ENCODE data around the gene CYB561A3.

The CYB561A3 gene

GRCh38 chr11:61325649-61326414, 35.9 kb downstream of the CYB561A3 start:
- no peak overlapping the region for H3K27ac Mint-ChIP-seq
- H3K36me3 Mint-ChIP-seq (ENCODE audit: low read depth), result peaks cover 81% of the 10 kb centered on the region
- no peaks in the 10 kb centered on the region for H3K27me3 Mint-ChIP-seq (ENCODE audit: low read depth)
- no peaks in the 10 kb centered on the region for H3K9me3 Mint-ChIP-seq
- H3K4me3 Mint-ChIP-seq, result no peak overlapping the region
- TF ChIP-seq, protein P1, sequence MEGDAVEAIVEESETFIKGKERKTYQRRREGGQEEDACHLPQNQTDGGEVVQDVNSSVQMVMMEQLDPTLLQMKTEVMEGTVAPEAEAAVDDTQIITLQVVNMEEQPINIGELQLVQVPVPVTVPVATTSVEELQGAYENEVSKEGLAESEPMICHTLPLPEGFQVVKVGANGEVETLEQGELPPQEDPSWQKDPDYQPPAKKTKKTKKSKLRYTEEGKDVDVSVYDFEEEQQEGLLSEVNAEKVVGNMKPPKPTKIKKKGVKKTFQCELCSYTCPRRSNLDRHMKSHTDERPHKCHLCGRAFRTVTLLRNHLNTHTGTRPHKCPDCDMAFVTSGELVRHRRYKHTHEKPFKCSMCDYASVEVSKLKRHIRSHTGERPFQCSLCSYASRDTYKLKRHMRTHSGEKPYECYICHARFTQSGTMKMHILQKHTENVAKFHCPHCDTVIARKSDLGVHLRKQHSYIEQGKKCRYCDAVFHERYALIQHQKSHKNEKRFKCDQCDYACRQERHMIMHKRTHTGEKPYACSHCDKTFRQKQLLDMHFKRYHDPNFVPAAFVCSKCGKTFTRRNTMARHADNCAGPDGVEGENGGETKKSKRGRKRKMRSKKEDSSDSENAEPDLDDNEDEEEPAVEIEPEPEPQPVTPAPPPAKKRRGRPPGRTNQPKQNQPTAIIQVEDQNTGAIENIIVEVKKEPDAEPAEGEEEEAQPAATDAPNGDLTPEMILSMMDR (IDR thresholded peaks at IDR 0.05; ENCODE audit: unreplicated experiment in 3 of 3), result no peak
- peaks cover 31% of the 10 kb centered on the region for H3K4me1 Mint-ChIP-seq

GRCh38 chr11:61315260-61315659, 46.4 kb downstream of the CYB561A3 start:
- Mint-ChIP-seq H3K9me3 (no peaks in the 10 kb centered on the region), H3K4me3 (no peak overlapping the region), H3K4me1 (peaks cover 7% of the 10 kb centered on the region), H3K36me3 (ENCODE audit: low read depth) (peaks cover 60% of the 10 kb centered on the region), H3K27me3 (ENCODE audit: low read depth) (no peaks in the 10 kb centered on the region), H3K27ac (no peak overlapping the region)
- TF ChIP-seq, protein P1 (IDR thresholded peaks at IDR 0.05; ENCODE audit: unreplicated experiment in 3 of 3), result no peak

DNA sequence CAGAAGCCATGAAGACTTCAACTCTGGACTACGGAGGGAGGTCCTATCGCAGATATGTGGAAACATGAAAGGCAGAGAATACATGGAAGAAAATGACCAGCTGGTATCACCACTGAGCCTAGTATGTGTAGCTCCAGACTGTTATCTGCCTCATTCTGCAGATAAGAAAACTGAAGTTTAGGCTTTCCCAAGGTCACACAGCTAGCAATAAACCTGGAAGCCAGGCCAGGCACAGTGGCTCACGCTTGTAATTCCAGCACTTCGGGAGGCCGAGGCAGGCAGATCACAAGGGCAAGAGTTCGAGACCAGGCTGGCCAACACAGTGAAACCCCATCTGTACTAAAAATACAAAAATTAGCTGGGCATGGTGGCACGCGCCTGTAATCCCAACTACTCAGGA, 50.9 kb downstream of the CYB561A3 start:
- Mint-ChIP-seq H3K36me3 (ENCODE audit: low read depth) (peaks cover 31% of the 10 kb centered on the region), H3K9me3 (no peaks in the 10 kb centered on the region), H3K4me3 (no peak overlapping the region), H3K27ac (no peak overlapping the region), H3K27me3 (ENCODE audit: low read depth) (no peaks in the 10 kb centered on the region), H3K4me1 (peaks cover 7% of the 10 kb centered on the region)
- TF ChIP-seq, protein P1 (IDR thresholded peaks at IDR 0.05; ENCODE audit: unreplicated experiment in 3 of 3), result no peak

GRCh38 chr11:61309739-61310138, 51.9 kb downstream of the CYB561A3 start:
- Mint-ChIP-seq H3K4me3 (no peak overlapping the region), H3K4me1 (peaks cover 7% of the 10 kb centered on the region), H3K27ac (no peak overlapping the region), H3K36me3 (ENCODE audit: low read depth) (peaks cover 33% of the 10 kb centered on the region), H3K9me3 (no peaks in the 10 kb centered on the region), H3K27me3 (ENCODE audit: low read depth) (no peaks in the 10 kb centered on the region)
- TF ChIP-seq, protein P1 (IDR thresholded peaks at IDR 0.05; ENCODE audit: unreplicated experiment in 3 of 3), result no peak

GRCh38 chr11:61309141-61309540, 52.5 kb downstream of the CYB561A3 start:
- Mint-ChIP-seq H3K4me1 (peaks cover 7% of the 10 kb centered on the region), H3K4me3 (no peak overlapping the region), H3K9me3 (no peaks in the 10 kb centered on the region), H3K36me3 (ENCODE audit: low read depth) (peaks cover 32% of the 10 kb centered on the region), H3K27ac (no peak overlapping the region), H3K27me3 (ENCODE audit: low read depth) (no peaks in the 10 kb centered on the region)
- TF ChIP-seq, protein P1 (IDR thresholded peaks at IDR 0.05; ENCODE audit: unreplicated experiment in 3 of 3), result no peak

DNA sequence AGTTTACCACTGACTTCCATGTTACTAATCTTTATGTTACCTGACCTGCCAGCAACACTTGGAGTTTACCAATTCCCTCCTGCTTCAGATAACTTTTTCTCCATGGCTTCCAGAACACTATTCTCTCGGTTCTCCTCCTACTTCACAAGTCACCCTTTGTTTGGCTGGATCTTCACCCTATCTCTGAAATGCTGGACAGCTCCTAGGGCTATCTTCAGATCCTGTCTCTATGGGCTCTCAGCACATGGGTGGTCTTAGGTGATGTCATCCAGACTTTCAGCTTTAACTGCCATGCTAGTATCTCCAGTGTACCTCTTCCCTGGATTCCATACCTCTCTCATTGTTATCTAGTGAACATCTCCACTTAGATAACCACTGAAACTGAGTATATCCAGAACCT, 54.3 kb downstream of the CYB561A3 start:
- TF ChIP-seq, protein P1 (IDR thresholded peaks at IDR 0.05; ENCODE audit: unreplicated experiment in 3 of 3), result no peak
- H3K27me3 Mint-ChIP-seq (ENCODE audit: low read depth), result no peaks in the 10 kb centered on the region
- H3K4me3 Mint-ChIP-seq, result no peak overlapping the region
- peaks cover 39% of the 10 kb centered on the region for H3K36me3 Mint-ChIP-seq (ENCODE audit: low read depth)
- H3K9me3 Mint-ChIP-seq, result no peaks in the 10 kb centered on the region
- no peak overlapping the region for H3K27ac Mint-ChIP-seq
- peaks cover 7% of the 10 kb centered on the region for H3K4me1 Mint-ChIP-seq
